ENCODE results near the gene RNPEPL1.

RNPEPL1 gene

DNA sequence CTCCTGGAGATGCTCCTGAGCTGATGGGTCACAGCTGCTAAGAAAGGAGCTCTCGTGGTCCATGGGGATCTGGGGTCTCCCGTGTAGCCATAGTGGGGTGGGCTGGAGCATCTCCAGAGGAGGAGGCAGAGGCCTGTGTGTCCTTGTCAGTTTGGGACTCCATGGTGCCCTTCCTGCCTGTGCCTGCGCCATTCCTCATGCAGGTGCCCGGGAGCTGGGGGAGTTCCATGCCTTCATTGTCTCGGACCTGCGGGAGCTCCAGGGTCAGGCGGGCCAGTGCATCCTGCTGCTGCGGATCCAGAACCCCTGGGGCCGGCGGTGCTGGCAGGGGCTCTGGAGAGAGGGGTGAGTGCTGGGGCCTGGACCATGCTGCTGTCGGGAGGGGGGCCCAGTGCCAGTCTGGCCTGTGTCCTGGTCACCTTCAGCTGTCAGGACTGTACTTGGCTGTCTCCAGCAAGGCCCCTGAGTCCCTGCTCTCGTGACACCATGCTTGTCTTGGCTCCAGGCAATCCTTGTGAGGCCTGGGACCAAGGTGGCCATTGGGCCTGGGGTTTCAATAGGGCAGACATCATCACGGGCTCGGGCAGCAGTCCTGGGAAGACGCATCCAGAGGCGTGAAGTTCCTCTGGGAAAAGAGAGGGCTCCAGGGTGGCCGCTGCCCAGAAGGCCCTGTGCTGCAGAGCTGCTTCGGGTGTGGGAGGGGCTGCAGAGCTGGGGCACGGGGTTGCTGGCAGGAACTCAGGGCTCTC lies 25.6 kb downstream of the RNPEPL1 start:
- DNase-seq, result no peak

GRCh38 chr2:240594511-240595380 lies 26.5 kb downstream of the RNPEPL1 start:
- DNase-seq, result no peak

GRCh38 chr2:240595381-240596079 lies 27.2 kb downstream of the RNPEPL1 start:
- DNase-seq, result no peak

DNA sequence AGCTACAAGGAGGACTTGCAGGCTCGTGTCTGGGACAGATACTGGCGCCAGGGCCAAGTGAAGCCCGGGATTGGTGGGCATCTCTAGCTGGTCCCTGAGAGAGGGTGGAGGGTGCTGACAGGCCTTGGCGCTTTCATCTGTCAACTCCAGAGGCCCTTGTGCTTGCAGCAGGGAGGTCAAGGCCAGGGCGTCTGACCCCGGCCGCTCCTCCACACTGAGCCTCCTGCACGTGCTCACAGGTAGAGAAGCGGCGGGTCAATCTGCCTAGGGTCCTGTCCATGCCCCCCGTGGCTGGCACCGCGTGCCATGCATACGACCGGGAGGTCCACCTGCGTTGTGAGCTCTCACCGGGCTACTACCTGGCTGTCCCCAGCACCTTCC lies 27.8 kb downstream of the RNPEPL1 start:
- no peak for DNase-seq

GRCh38 chr2:240596491-240596931 lies 28.2 kb downstream of the RNPEPL1 start:
- DNase-seq, result no peak

DNA sequence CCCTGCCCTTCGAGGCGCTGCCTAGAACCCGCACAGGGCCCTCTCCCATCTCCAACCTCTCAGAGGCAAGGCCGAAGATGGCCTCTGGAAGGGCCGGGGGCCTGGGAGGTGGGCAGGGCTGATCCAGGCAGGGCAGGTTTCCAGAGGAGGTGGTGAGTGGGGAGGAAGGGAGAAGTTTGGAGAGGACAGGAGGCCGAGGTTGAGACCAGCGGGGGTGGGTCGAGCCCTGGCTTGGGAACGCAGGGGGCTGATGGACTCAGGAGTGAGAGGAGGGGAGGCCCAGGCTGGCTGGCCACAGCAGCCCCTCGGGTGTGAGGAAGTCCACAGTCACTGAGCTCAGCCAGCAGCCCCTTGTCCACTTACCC lies 28.8 kb downstream of the RNPEPL1 start:
- DNase-seq, result no peak

GRCh38 chr2:240597419-240598181 lies 29.3 kb downstream of the RNPEPL1 start:
- no peak for DNase-seq

DNA sequence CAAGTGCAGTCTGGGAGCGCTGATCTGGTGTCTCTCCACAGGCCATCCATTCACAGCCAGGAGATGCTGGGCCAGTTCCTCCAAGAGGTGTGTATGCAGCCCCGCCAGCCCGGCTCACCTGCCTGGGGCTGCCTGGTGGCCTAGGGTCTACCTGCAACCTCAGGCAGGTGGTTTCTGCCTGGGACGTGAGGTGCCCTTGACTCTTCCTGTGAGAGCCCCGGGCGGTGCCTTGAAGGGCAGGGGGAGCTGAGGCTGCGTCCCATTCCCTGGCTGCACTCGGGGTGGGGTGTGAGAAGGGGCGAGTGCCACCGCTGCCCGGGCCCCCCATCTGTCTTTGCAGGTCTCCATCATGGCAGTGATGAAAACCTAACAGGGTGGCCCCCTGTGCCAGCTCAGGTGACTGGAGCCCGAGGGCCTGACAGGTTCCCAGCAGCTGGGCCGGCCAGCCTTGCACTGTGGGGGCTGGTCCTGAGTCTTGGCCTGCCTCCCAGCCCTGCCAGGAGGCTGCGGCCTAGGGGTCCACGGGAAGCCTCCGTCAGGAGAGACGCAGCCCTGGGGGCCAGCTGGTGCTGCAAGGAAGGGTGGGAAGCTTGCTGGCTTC lies 30.1 kb downstream of the RNPEPL1 start:
- no peak for DNase-seq

DNA sequence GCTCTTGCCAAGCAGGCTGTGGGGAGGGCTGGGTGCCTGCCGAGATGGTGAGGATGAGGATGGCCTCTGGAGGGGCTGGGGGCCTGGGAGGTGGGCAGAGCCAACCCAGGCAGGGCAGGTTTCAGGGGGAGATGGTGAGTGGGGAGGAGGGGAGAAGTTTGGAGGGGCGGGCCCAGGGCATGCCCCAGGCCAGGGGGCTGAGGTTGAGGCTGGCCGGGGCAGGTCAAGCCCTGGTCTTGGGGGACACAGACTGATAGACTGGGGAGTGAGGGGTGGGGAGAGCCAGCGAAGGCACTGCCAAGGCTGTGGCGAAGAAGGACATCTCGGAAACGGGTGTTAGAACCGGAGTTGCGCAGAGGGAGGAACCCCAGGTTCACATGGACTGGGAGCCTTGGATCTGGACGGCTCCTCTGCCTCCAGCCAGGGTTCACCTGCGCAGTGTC lies 30.9 kb downstream of the RNPEPL1 start:
- DNase-seq, result no peak

DNA sequence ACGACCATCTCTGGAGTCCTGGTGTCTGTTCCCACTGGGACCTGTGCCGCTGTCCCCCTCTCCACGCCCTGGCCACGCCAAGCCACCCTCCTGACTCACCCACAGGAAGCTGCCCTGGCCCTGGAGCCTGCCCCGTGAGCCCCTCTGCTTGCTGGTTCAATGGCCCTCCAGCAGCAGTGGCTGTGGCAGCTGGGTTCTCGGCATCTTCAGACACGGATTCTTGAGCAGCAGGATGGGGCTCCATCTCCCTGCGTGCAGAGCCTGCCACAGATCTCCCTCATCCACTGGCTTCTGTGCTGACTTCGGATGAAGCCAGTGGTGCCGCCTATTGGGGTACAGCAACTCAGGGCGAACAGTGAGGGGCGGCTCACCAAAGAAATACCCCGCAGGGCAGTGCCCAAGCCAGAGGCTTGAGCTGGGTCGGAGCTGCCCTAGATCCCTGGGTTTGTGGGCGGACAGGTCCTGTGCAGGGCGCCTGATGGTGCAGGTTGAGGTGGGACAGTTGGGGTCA lies 32.2 kb downstream of the RNPEPL1 start:
- no peak for DNase-seq

- DNase-seq, result no peak
These were observed 33.0 kb downstream of the RNPEPL1 start for GRCh38 chr2:240601061-240601830.

GRCh38 chr2:240601831-240602160 lies 33.5 kb downstream of the RNPEPL1 start:
- DNase-seq, result no peak

DNA sequence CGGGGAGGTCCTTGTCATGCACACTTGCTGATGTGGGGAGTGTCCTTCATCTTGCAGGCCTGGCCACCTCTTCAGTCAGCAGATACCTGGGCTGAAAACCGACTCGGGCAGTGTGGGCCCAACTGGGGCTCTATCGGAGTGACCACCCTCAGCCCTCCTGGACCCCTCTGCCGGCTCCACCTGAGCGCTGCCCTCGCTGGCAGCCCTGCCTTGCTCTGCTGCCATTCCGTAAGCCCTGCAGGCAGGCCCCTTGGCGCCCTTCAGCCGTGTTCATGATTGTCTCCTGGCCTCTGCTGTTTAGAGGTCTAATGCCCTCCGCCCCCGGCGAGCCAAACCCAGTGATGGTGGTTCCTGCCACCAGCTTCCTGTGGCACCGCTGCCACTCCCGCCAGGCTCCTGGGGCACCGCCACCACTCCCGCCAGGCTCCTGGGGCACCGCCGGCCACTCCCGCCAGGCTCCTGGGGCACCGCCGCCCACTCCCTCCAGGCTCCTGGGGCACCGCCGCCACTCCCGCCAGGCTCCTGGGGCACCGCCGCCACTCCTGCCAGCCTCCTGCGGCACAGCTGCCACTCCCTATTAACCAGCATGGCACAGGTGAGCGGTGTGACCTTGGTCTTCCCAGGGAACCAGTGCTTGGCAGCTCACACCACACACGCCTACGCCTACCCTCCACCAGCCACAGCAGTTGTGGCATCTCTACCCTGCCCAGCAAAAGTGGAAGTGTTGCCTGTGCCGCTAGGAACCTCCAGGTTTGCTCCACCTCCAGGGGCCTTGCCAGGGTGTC lies 34.2 kb downstream of the RNPEPL1 start:
- DNase-seq, result no peak

GRCh38 chr2:240603081-240603835 lies 35.0 kb downstream of the RNPEPL1 start:
- no peak for DNase-seq

GRCh38 chr2:240603846-240604245 lies 35.6 kb downstream of the RNPEPL1 start:
- DNase-seq, result no peak

- DNase-seq, result no peak
These were observed 36.1 kb downstream of the RNPEPL1 start for GRCh38 chr2:240604291-240604938.

GRCh38 chr2:240604939-240605716 lies 36.8 kb downstream of the RNPEPL1 start:
- no peak for DNase-seq

Data from NCI-H2029 treated with DMSO at 0.1 percent for 48 hours (cell line).